ENCODE data around the gene BLM.

BLM gene

DNA sequence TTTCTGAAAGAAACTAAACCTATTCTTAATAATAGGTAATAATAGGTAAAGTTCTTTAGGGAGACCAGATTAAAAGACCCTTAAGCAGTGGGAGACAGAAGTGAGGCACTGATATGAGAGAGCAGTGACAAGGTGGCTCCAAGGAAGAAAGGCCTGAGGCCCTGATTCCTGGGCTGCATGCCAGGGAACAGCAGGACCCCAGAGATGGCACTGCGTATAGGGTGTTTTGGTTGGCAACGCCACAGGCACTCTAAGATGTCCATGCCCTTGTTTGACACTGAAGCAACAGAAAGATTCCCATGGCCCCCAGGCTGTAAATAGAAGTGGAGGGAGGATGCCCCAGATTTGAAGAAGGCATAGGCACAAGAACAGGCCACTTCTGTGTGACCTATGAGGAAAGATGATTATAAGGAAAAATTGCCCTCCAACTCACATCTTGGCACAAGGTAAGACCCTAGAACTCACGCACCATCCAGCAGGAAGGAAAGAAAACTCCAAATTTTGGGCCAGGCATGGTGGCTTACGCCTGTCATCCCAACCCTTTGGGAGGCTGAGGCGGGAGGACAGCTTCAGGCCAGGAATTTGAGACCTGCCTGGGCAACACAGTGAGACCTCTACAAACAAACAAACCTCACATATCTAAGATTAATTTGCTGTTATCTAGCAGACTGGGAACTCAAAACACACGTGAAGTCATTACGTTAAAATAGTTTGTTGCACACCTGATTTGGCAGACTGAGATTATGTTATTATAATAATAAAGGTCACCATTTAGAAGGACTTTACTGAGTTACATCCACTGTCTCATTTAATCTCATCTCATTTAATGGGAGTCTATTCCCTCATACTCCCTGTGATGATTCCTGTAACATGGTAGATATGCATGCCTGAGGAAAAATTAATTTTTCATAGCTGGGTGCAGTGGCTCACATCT lies 10.5 kb upstream of the BLM start:
- TF ChIP-seq, protein P1, sequence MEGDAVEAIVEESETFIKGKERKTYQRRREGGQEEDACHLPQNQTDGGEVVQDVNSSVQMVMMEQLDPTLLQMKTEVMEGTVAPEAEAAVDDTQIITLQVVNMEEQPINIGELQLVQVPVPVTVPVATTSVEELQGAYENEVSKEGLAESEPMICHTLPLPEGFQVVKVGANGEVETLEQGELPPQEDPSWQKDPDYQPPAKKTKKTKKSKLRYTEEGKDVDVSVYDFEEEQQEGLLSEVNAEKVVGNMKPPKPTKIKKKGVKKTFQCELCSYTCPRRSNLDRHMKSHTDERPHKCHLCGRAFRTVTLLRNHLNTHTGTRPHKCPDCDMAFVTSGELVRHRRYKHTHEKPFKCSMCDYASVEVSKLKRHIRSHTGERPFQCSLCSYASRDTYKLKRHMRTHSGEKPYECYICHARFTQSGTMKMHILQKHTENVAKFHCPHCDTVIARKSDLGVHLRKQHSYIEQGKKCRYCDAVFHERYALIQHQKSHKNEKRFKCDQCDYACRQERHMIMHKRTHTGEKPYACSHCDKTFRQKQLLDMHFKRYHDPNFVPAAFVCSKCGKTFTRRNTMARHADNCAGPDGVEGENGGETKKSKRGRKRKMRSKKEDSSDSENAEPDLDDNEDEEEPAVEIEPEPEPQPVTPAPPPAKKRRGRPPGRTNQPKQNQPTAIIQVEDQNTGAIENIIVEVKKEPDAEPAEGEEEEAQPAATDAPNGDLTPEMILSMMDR (IDR thresholded peaks at IDR 0.05; ENCODE audit: borderline replicate concordance, insufficient read depth, low read depth, low read length): no peak

DNA sequence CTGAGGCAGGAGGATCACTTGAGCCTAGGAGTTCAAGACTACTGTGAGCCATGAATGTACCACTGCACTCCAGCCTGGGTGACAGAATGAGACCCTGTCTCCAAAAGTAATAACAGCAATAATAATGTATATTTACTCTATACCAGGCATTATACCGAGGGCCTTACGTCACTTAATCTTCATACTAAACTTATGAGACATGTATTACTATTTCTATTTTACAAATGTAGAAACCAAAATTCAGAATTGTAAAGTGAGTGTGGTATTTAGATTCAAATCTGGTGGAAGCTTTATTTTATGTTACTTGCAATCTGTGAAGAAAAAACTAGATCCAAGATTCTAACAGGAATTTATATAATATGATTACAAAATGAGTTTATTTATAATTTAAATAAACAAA lies 9.7 kb upstream of the BLM start:
- no peak overlapping the region for H3K4me3 ChIP-seq (ENCODE audit: low read depth, low read length)
- TF ChIP-seq, protein P1 (IDR thresholded peaks at IDR 0.05; ENCODE audit: borderline replicate concordance, insufficient read depth, low read depth, low read length): no peak

More for the DNA sequence above, 10.5 kb upstream of the BLM start:
- no peak overlapping the region for H3K4me3 ChIP-seq (ENCODE audit: low read depth, low read length)

DNA sequence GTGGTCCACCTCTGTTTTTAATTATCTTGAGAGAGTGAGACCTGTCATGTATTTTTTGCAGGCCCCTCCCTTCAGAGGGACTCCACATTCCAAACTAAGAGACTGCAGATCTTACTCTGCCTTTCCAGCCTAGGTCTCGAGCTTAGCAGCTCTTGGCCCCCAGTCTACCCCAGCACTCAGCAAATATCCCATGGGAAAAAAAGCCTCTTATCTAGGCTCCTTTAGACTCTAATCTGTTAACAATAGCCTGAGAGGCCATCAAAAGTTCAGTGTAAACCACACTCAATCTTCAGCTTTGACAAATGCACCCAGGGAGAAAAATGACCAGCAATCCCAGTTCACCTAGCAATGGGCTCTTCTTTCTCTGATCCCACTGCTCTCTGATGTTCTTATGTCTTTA lies 8.6 kb upstream of the BLM start:
- TF ChIP-seq, protein P1 (IDR thresholded peaks at IDR 0.05; ENCODE audit: borderline replicate concordance, insufficient read depth, low read depth, low read length): no peak
- no peak overlapping the region for H3K4me3 ChIP-seq (ENCODE audit: low read depth, low read length)

DNA sequence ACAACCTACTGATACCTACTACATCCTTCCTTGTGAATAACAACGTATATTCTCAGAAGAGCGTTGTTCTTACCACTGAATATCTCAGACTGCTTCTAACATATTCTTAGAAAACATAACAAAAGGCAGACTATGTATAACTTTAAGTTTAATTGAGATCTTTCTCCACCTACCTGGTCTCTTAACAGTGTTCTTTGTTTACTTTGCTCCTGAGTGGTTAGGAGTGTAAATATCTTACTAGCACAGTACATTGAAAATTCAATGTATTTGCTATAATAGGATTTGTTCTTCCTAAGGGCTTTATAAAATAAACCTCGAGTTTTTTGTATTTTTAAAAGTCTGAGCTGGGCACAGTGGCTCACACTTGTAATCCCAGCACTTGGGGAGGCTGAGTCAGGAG lies 7.9 kb upstream of the BLM start:
- no peak overlapping the region for H3K4me3 ChIP-seq (ENCODE audit: low read depth, low read length)
- TF ChIP-seq, protein P1 (IDR thresholded peaks at IDR 0.05; ENCODE audit: borderline replicate concordance, insufficient read depth, low read depth, low read length): no peak

DNA sequence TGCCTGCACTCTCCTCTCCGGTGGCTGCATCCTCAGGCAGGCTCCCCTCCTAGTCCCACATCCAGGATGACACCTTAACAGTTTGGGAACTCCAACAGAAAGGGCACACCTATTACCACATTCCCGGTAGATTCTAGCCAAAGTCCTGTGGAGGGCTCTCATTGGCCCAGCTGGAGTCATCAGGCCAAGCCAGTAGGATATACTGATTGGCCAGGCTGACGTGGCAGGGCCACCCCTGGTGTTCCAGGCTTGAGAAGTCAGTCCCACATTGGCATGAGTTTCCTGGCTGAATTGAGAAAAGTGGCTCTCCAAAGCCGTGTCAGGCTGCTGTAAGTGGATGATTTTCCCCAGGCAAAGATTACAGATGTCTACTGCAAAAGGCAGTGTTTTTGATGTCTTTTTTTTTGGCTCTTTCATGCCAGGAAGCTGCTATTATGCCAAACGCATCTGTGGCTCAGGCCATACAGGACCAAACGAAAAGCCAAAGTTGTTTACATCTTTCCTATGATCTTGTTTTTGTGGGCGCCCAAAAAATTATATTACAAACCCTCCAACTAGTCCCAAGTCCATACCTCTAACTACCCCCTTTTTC lies 6.6 kb upstream of the BLM start:
- no peak overlapping the region for H3K4me3 ChIP-seq (ENCODE audit: low read depth, low read length)
- TF ChIP-seq, protein P1 (IDR thresholded peaks at IDR 0.05; ENCODE audit: borderline replicate concordance, insufficient read depth, low read depth, low read length): no peak

DNA sequence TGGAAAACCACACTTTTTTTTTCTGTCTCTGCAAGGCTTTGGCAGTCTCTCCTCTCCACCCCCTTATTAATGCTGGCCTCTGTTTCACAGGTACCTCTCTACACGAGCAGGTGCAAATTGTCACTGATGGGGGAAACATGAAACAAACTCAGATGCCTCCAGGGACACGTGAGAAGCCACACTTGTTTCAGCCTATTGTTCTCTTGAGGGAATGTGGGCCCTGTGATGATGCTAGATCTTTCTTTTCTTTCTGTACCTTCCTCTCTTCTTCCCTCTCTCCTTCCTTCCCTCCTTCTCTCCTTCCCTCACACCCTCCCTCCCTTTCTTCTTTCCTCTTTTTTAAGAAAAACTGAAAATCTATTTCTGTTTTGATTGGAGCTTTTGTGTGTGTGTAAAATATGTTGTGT lies 5.7 kb upstream of the BLM start:
- TF ChIP-seq, protein P1 (IDR thresholded peaks at IDR 0.05; ENCODE audit: borderline replicate concordance, insufficient read depth, low read depth, low read length): no peak
- H3K4me3 ChIP-seq (ENCODE audit: low read depth, low read length): no peak overlapping the region

DNA sequence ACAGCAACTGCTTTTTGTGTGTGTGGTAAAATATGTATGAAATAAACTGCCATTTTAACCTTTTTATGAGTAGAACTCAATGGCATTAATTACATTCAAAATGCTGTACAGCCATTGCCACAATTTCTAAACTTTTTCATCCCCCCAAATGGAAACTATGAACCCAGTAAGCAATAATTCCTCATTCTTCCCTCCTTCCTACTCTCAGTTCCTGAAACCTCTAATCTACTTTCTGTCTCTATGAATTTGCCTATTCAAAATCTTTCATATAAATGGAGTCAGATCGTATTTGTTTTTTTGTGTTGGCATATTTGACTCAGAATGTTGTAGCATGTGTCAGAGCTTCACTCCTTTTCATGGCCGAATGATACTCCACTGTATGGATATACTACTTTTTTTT lies 5.3 kb upstream of the BLM start:
- H3K4me3 ChIP-seq (ENCODE audit: low read depth, low read length): no peak overlapping the region
- TF ChIP-seq, protein P1 (IDR thresholded peaks at IDR 0.05; ENCODE audit: borderline replicate concordance, insufficient read depth, low read depth, low read length): no peak

Measured in GM12875 (cell line).